Left ventricle myocardium inferior (tissue), 1 donor: ENCODE results near the gene PARD6G. TPM values are rescaled to one million over a fixed set of nuclear protein-coding genes. Genes with fewer than 3 reads are reported as not detected.
A peak's percentile ranks its signal among the peaks of the same experiment; 100 is the strongest.

Experiments
- DNase-seq: peaks from one replicate; pipeline ENCODE4 v3.0.0-alpha.2; 2020
- H3K27ac ChIP-seq: fragments of 200-600 bp; replicated peaks from 2 replicates; pipeline ENCODE4 v1.8.0; 2021
- H3K27me3 ChIP-seq: fragments of 200-600 bp; 2 replicates; pipeline ENCODE4 v1.8.0; 2021; ENCODE audit warnings: low read depth
- H3K36me3 ChIP-seq: fragments of 200-600 bp; 2 replicates; pipeline ENCODE4 v1.8.0; 2021
- H3K4me1 ChIP-seq: fragments of 200-600 bp; 2 replicates; pipeline ENCODE4 v1.8.0; 2021
- H3K4me3 ChIP-seq: fragments of 200-600 bp; 2 replicates; pipeline ENCODE4 v1.8.0; 2021; ENCODE audit warnings: mild to moderate bottlenecking, moderate library complexity
- H3K9me3 ChIP-seq: fragments of 200-600 bp; replicated peaks from 2 replicates; pipeline ENCODE4 v1.8.0; 2021
- CTCF ChIP-seq: fragments of 200-600 bp; IDR thresholded peaks from 2 replicates; pipeline ENCODE4 v1.8.0; 2021; ENCODE audit warnings: antibody characterized with exemption, mild to moderate bottlenecking, borderline replicate concordance
- intact Hi-C: fragments of 100-400 bp; cut with micrococcal nuclease; formaldehyde crosslinking; loops from one replicate; pipeline ENCODE4 v1.11.0; 2022
- total RNA-seq: library from RNA; stranded (reverse); fragmentation: NEBNext Ultra II Directional; extraction: Animal tissue kit (Norgen Biotek cat#: 25700); gene quantifications from one replicate; pipeline ENCODE4 v1.2.1, GENCODE V29; 2021
- donor health status: DM: no; HTN: yes; CAD: no; lungs with severe emphysema.

PARD6G gene
- total RNA-seq, 1 donor from 2014 or later, result 2.0 TPM

- intact Hi-C loops, result no loop called here
- H3K4me1 ChIP-seq, result peaks cover 12% of the 10 kb centered on the region
- H3K36me3 ChIP-seq, result no peaks in the 10 kb centered on the region
- H3K27me3 ChIP-seq, result peaks cover 25% of the 10 kb centered on the region
- no peak for DNase-seq
- H3K9me3 ChIP-seq, result no peaks in the 10 kb centered on the region
- H3K27ac ChIP-seq, result no peak overlapping the region
- peak; percentile 17 for TF ChIP-seq CTCF
- H3K4me3 ChIP-seq, result no peak overlapping the region
Measured at GRCh38 chr18:80200171-80200931, 47.0 kb downstream of the PARD6G start.

GRCh38 chr18:80198994-80199748 lies 48.1 kb downstream of the PARD6G start:
- intact Hi-C loops, result no loop called here
- TF ChIP-seq CTCF, result no peak

GRCh38 chr18:80198391-80198790 lies 48.9 kb downstream of the PARD6G start:
- peaks cover 12% of the 10 kb centered on the region for H3K4me1 ChIP-seq
- DNase-seq, result no peak

More at GRCh38 chr18:80198994-80199748, 48.1 kb downstream of the PARD6G start:
- H3K36me3 ChIP-seq, result no peaks in the 10 kb centered on the region
- DNase-seq, result no peak
- peaks cover 29% of the 10 kb centered on the region for H3K27me3 ChIP-seq
- peaks cover 12% of the 10 kb centered on the region for H3K4me1 ChIP-seq
- H3K9me3 ChIP-seq, result no peaks in the 10 kb centered on the region
- no peak overlapping the region for H3K4me3 ChIP-seq
- H3K27ac ChIP-seq, result no peak overlapping the region

GRCh38 chr18:80197528-80197927 lies 49.8 kb downstream of the PARD6G start:
- Histone ChIP-seq H3K27ac (peak overlapping the region; percentile 24), H3K4me1 (peaks cover 12% of the 10 kb centered on the region), H3K9me3 (no peaks in the 10 kb centered on the region), H3K4me3 (no peak overlapping the region), H3K27me3 (peaks cover 29% of the 10 kb centered on the region), H3K36me3 (no peaks in the 10 kb centered on the region)
- no peak for DNase-seq
- no peak for TF ChIP-seq CTCF
- intact Hi-C loops, result no loop called here

More at GRCh38 chr18:80198391-80198790, 48.9 kb downstream of the PARD6G start:
- no peak for TF ChIP-seq CTCF
- no peaks in the 10 kb centered on the region for H3K9me3 ChIP-seq
- intact Hi-C loops, result no loop called here
- H3K27me3 ChIP-seq, result peaks cover 23% of the 10 kb centered on the region
- no peak overlapping the region for H3K27ac ChIP-seq
- no peak overlapping the region for H3K4me3 ChIP-seq
- no peaks in the 10 kb centered on the region for H3K36me3 ChIP-seq

- Histone ChIP-seq H3K36me3 (no peaks in the 10 kb centered on the region), H3K4me1 (peaks cover 12% of the 10 kb centered on the region), H3K27me3 (peaks cover 29% of the 10 kb centered on the region), H3K27ac (peak overlapping the region; percentile 24), H3K9me3 (no peaks in the 10 kb centered on the region), H3K4me3 (no peak overlapping the region)
- intact Hi-C loops, result no loop called here
- no peak for TF ChIP-seq CTCF
- DNase-seq, result no peak
Measured at GRCh38 chr18:80196528-80197320, 50.6 kb downstream of the PARD6G start.
